Spleen (tissue), 7 donors: ENCODE measurements around the gene DDX54.

Source experiments
- CTCF ChIP-seq, 11 experiments: fragments of 200-600 bp in 7 of 11; fragments of 450-650 bp in 4 of 11; sonication (generic) in 4 of 11; IDR thresholded peaks in 8 of 11; conservative IDR thresholded peaks in 3 of 11; 1 replicate in 7 of 11; 2 replicates in 4 of 11; pipeline versions ENCODE4 v1.4.0 to v1.8.0; 2016 to 2021; ENCODE audit warnings: antibody characterized with exemption in 11 of 11, inconsistent platforms in 4 of 11, mild to moderate bottlenecking in 1 of 11
- POLR2A ChIP-seq, 3 donors: fragments of 450-650 bp; IDR thresholded peaks; one replicate each; pipeline ENCODE4 v1.5.1; 2017; ENCODE audit warnings: antibody characterized with exemption in 3 of 3, mild to moderate bottlenecking in 1 of 3
- donor health status: DM: no; HTN: no; CAD: no; lungs with moderate emphysema.
- donor health status: DM: no; HTN: no; CAD: no.
- donor health status: DM: no; HTN: no; CAD: no.

GRCh38 chr12:113204804-113205203 lies 19.5 kb upstream of the DDX54 start:
- TF ChIP-seq CTCF (IDR thresholded peaks at IDR 0.05 in 8 of 11, conservative IDR thresholded peaks at IDR 0.05 in 3 of 11): no peak
- no peak for TF ChIP-seq POLR2A (IDR thresholded peaks at IDR 0.05)
